Activated CD8-positive, alpha-beta memory T cell treated with anti-CD3 and anti-CD28 coated beads for 1 hour (primary cell): ENCODE measurements around the gene FERD3L.

Experiments used
- DNase-seq, 2 donors: peaks; one replicate each; pipeline ENCODE4 v3.0.0-alpha.2; 2020; ENCODE audit warnings: low read depth in 1 of 2; ENCODE audit errors: extremely low read depth in 1 of 2

Gene FERD3L

GRCh38 chr7:19101472-19101871, 43.7 kb downstream of the FERD3L start:
- DNase-seq = no peak

DNA sequence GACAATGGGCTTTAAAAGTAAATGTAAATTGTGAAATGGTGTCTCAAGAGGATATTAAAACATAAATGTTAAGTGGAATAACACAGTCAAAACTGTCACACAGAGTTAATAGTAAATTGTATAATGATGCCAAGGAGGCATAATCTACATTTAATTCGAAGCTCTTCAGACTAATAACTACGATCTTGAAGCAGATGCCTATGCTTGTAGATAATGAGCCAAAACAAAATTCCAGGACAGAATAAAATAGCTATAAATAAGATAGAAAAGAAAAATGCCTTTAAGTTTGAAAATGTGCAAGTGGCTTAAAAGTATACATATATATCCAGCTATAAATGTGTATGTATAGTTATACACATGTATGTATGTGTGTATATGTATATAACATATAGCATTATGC, 45.3 kb downstream of the FERD3L start:
- DNase-seq = no peak

DNA sequence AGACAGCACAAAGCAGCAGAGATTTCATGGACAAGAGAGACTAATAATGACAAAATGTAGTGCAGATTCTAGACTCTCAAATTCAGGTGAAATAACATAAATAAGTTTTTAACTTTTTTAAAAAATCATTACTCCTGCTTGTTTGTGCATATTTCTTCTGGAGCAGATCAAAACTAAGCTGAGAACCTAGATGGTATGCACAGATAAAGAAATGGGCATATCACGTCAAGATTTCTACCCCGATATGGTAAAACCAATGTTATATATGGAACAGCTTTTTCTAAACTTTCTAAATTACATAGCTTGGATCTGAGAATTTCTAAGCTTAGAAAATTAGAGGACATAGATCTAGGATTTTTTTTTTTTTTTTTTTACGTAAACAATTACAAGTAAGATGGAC, 46.0 kb downstream of the FERD3L start:
- DNase-seq = no peak

DNA sequence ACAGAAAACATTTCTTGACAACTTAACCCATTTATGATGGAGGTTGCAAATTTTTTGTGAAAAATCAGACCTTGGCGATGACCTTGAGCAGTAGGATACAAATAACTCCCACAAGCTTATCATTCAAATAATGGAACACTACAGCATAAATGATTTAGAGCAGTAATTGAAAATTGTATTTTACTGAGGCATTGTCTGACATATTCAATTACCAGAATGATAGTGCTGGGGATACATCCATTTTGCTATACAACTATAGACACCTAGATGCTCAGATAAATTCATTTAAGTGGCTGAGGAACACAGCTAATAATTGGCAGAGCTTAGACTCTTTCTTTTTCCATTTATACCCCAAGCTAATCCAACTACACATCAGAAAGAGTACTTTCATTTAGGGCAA, 46.7 kb downstream of the FERD3L start:
- DNase-seq = no peak

- DNase-seq = no peak
Measured at GRCh38 chr7:19097165-19098055, 47.8 kb downstream of the FERD3L start.

- DNase-seq = no peak
Measured at GRCh38 chr7:19095353-19095860, 49.8 kb downstream of the FERD3L start.
